Nephron progenitor cell (in vitro differentiated cells): ENCODE measurements around the gene CFAP299.

Source experiments
- DNase-seq: peaks from one replicate; pipeline ENCODE4 v3.0.0; 2021
- H3K27ac Mint-ChIP-seq: 2 replicates; pipeline ENCODE4 v1.8.0; 2021; ENCODE audit warnings: mild to moderate bottlenecking, moderate library complexity, mixed read lengths
- H3K27me3 Mint-ChIP-seq: 2 replicates; pipeline ENCODE4 v1.8.0; 2021; ENCODE audit warnings: mild to moderate bottlenecking, low read depth, mixed read lengths; ENCODE audit not compliant: poor library complexity
- H3K36me3 Mint-ChIP-seq: 2 replicates; pipeline ENCODE4 v1.8.0; 2021; ENCODE audit warnings: low read depth, mixed read lengths
- H3K4me1 Mint-ChIP-seq: 2 replicates; pipeline ENCODE4 v1.8.0; 2021; ENCODE audit warnings: mixed read lengths
- H3K4me3 Mint-ChIP-seq: 2 replicates; pipeline ENCODE4 v1.8.0; 2021; ENCODE audit warnings: mild to moderate bottlenecking, moderate library complexity, mixed read lengths
- H3K9me3 Mint-ChIP-seq: 2 replicates; pipeline ENCODE4 v1.8.0; 2021; ENCODE audit warnings: mild to moderate bottlenecking, moderate library complexity, mixed read lengths
- CTCF ChIP-seq: fragments of 200-600 bp; sonication (generic); IDR thresholded peaks from 2 replicates; pipeline ENCODE4 v1.5.0; 2021; ENCODE audit warnings: antibody characterized with exemption

CFAP299 gene

DNA sequence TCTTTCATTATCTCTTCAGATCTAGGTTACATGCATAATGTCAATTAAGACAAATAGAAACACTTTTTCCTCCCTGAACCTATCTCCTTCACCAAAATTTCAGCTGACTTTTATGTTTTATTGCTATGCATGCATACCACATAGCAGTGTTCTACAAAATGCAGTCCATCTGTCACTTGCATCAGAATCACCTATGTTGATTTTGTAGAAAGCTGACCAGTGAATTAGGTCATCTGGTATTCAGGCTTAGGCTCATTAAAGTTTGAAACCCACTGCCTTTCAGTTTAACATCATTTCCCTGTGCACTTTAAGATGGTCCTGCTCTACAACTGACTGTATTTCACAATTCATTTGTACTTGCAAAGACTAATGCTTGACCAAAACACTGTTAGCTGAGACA lies 277.9 kb downstream of the CFAP299 start:
- H3K27ac Mint-ChIP-seq = no peak overlapping the region
- TF ChIP-seq CTCF = no peak
- no peaks in the 10 kb centered on the region for H3K9me3 Mint-ChIP-seq
- H3K4me3 Mint-ChIP-seq = no peak overlapping the region
- no peaks in the 10 kb centered on the region for H3K27me3 Mint-ChIP-seq
- DNase-seq = no peak
- peaks cover 39% of the 10 kb centered on the region for H3K4me1 Mint-ChIP-seq
- H3K36me3 Mint-ChIP-seq = no peaks in the 10 kb centered on the region

GRCh38 chr4:80614319-80614718 lies 278.8 kb downstream of the CFAP299 start:
- no peak for DNase-seq
- Mint-ChIP-seq H3K9me3 (no peaks in the 10 kb centered on the region), H3K4me1 (peaks cover 34% of the 10 kb centered on the region), H3K27ac (no peak overlapping the region), H3K27me3 (no peaks in the 10 kb centered on the region), H3K4me3 (no peak overlapping the region), H3K36me3 (no peaks in the 10 kb centered on the region)
- no peak for TF ChIP-seq CTCF

DNA sequence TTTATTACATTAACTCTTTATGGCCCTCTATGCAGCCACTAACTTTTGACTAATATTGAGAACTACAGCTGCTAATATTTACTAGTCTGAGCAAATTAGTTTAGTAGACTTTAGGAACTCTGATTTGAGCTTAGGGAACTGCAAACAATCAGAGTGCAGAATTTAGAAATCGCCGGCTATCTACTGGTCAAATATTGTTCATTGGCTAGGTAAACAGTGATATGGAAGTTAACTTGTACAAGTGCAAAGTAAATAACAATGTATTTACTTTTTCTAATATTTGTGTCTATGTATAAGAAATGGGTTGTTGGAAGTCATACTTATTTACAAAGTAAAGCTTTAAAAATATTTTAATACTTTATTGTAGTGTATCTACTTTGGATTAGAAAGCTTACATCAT lies 279.6 kb downstream of the CFAP299 start:
- H3K27ac Mint-ChIP-seq = no peak overlapping the region
- no peaks in the 10 kb centered on the region for H3K9me3 Mint-ChIP-seq
- no peaks in the 10 kb centered on the region for H3K27me3 Mint-ChIP-seq
- no peak for TF ChIP-seq CTCF
- H3K4me3 Mint-ChIP-seq = no peak overlapping the region
- no peaks in the 10 kb centered on the region for H3K36me3 Mint-ChIP-seq
- H3K4me1 Mint-ChIP-seq = peaks cover 32% of the 10 kb centered on the region
- no peak for DNase-seq

DNA sequence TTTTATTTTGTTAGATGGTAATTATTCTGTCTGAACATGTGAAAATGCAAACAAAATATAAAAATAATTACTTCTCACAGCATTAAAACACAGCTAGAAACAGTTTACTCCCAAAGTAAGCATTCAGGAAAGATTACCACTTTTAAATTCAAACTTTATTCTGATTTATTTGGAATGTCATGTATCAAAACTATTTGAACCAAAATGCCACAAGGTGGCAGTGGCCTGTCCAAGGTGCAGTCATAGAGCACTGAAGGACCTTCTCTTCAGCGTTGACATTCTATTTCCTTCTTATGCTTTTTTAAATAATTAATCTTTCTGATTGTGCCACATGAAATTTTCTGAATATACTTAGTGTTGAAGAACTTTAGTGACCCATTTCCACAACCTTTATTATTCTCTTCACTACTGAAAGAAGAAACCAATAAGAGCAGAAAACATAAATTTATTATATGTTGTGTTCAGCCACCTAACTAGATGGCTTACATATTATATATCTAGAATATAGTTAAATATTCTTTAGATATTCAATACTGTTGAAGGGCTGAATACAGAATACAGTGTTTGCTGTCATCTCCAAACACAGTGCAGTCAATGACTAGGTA lies 283.6 kb downstream of the CFAP299 start:
- Mint-ChIP-seq H3K9me3 (peaks cover 22% of the 10 kb centered on the region), H3K4me1 (peaks cover 5% of the 10 kb centered on the region), H3K27ac (no peak overlapping the region), H3K36me3 (peaks cover 13% of the 10 kb centered on the region), H3K27me3 (no peaks in the 10 kb centered on the region), H3K4me3 (no peak overlapping the region)
- TF ChIP-seq CTCF = no peak
- no peak for DNase-seq

GRCh38 chr4:80631861-80632260 lies 296.3 kb downstream of the CFAP299 start:
- no peak for TF ChIP-seq CTCF
- Mint-ChIP-seq H3K36me3 (peaks cover 13% of the 10 kb centered on the region), H3K4me1 (no peaks in the 10 kb centered on the region), H3K27ac (no peak overlapping the region), H3K9me3 (peaks cover 22% of the 10 kb centered on the region), H3K27me3 (no peaks in the 10 kb centered on the region), H3K4me3 (no peak overlapping the region)
- DNase-seq = no peak

DNA sequence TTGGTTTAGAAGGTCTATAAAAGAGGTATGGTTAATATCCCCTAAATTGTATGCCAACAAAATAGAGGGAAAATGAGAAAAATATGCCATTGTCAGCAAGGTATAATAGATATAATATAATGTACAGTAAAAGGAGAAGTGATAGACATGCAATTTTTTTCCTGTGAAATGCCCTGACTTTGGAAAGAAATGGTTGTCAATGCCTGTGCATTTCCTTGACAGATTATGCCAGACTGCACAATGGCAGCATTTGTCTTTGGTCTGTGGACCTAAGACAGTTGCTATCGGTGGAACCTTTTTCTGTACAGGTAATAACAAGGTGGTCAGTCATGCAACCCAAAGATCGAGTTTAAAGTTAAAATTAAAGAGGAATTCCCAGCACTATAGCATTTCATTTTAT lies 301.7 kb downstream of the CFAP299 start:
- H3K4me3 Mint-ChIP-seq = no peak overlapping the region
- H3K4me1 Mint-ChIP-seq = no peaks in the 10 kb centered on the region
- H3K36me3 Mint-ChIP-seq = no peaks in the 10 kb centered on the region
- no peak for DNase-seq
- TF ChIP-seq CTCF = no peak
- no peaks in the 10 kb centered on the region for H3K9me3 Mint-ChIP-seq
- no peak overlapping the region for H3K27ac Mint-ChIP-seq
- no peaks in the 10 kb centered on the region for H3K27me3 Mint-ChIP-seq
